NCI-H2227 treated with DMSO at 0.1 percent for 48 hours (cell line): ENCODE data around the gene ZFP1.
"Not testable (repeated sequence)": the region's sequence is repeated elsewhere in the genome, so short reads cannot be mapped to it uniquely, and the experiment has no call there.

Source experiments
- DNase-seq: peaks from one replicate; lab custom pipeline; 2025; lab: John Stamatoyannopoulos, UW

The ZFP1 gene

DNA sequence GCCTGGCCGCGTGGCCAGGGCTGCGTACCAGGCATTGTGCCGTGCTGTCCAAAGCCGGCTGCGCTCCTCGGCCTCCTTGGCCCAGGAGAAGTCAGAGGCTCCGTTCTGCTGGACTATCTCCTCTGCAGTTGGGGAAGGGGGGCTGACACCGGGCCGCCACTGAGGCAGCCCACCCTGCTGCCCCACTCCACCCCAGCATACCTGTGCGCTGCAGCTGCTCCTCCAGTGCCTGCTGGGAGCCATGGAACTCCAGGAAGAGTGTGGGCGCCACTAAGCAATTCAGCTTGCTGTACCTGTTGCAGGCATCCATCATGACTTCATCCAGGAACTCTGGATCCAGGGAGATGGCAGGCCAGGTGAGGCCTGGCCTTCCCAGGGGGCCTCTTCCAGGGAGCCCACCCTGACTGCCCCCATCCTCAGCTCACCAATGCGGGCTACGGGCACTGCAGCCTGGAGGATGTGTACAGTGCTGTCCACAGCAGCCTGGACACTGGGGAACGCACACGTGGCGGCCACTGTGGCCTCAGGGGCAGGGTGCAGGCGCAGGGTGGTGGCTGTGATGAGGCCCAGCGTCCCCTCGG lies 34.7 kb upstream of the ZFP1 start:
- no peak for DNase-seq

GRCh38 chr16:75114179-75114945 lies 34.0 kb upstream of the ZFP1 start:
- DNase-seq: no peak

DNA sequence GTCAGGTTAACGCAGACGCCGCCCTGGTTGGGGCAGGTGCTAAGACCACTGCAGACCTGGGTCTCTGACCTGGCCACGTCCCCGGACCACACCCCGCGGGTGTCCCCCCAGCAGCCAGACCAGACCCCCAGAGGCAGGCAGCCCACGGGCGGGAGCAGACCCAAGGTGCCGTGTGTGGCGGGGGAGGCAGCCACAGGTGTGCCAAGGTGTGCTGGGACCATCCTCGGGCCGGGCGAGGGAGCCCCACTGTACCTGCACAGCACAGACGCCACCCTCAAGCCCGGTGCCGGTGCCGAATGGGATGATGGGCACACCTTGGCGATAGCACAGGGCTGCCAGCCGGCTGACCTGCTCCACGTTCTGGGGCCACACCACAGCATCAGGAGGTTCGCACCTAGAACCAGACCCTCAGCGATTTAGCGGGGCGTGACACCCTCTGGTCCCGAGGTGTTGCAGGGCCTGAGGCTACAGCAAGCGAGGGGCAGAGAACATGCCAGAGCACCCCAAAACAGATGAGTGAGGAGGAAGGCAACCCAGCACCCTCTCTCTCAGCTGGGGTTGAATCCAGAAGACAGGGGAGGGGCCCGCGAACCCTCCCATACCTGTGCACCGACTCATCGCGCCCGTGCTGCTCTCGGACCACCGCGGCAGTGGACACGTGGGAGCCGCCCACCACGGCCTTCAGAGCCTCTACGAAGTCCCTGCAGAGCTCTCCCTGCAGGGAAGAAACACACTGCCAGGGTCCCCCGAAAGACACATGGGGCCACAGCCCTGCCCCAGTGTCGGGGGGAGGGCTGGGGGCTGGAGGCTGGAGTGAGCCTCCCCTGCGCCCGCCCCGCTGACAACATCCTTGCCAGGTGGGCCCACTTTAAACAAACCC lies 33.1 kb upstream of the ZFP1 start:
- no peak for DNase-seq

DNA sequence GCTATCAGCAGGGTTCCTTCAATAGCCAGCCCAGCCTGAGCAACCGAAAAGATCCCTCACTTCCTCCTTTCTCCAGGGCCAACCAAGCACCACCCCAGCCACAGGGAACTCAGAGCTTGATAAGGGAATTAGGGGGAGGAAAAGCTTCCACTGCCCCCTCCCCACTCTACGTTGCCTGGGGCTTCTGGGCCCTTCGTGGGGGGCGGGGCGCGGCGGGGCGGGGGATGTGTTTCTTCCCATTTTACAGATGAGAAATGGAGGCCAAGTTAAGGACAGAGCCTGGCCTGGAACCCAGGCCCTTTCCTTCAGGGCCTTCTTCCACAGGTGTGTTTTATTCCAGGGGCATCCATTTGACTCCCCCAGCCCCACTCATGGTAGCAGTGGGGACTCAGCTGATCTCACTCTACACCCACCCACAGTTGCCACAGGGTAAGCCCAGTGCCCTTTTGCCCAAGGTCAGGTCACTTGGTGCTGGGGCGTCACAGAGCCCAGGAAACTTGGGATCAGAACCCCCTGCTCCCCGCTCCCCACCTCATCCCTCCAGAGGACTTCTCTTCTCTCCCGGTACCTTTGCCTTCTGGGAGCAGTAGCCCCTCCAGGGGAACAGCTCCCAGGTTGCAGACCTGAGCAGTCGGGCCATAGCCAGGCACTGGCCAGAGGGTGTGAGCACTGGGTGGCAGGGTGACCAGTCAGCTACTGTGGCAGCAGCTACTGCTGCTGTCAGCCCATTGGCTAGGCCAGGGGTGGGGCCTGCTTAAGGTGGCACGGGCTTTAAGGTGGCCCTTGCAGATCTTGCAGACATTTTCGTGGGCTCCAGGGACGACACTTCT lies 32.0 kb upstream of the ZFP1 start, which contains the start of gene LDHD:
TSS of gene LDHD (minus strand) at position 700 of the 830 bp plus-strand sequence. CDS start at position 640, 60 bp downstream.
- DNase-seq: no peak

GRCh38 chr16:75116911-75117245 lies 31.4 kb upstream of the ZFP1 start:
- no peak for DNase-seq

DNA sequence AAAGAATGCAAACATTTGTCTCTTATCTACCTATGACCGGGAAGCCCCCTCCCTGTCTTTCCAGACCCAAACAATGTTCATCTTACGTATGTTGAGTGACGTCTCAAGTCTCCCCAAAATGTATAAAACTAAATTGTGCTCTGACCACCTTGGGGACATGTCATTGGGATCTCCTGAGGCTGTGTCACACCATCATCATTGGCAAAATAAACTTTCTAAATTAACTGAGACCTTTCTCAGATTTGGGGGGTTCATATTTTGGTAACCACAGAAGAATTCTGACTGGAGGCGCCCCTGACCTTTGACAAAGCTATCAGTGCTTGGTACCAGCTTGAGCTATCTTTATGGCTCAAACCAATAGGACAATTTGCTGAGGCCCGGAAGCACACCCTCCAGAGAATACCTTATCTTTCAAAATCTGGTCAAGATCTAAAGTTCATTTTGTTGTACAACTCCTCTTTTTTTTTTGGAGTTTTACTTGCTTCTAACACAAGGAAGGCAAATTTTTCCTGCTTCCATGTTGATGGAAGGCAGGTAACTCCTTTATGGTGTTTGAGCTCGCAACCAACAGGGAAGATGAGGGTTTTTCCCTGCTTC lies 29.3 kb upstream of the ZFP1 start:
- no peak for DNase-seq

DNA sequence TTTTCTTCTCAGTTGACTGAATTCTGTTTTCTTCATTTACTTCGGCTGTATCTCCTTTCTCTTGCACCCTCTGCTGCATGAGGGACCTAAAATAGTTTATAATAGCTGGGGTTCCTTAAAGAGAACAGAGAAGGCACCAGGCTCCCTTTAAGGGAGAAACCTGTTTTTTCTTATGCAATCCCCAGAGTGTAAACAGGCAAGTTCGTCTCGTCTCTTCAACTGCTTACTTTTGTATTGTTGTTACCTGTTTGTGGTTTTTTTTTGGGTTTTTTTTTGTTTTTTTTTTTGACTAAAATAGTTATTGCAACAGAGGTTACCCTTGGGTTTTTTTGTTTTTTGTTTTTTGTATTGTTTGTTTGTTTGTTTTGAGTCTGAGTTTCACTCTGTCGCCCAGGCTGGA lies 28.1 kb upstream of the ZFP1 start:
- DNase-seq: no peak

GRCh38 chr16:75121949-75122568 lies 26.3 kb upstream of the ZFP1 start:
- no peak for DNase-seq

GRCh38 chr16:75122609-75123008 lies 25.7 kb upstream of the ZFP1 start:
- no peak for DNase-seq

GRCh38 chr16:75127713-75128415 lies 20.5 kb upstream of the ZFP1 start:
- no peak for DNase-seq

GRCh38 chr16:75129421-75130149 lies 18.7 kb upstream of the ZFP1 start:
- not testable (repeated sequence) for DNase-seq

GRCh38 chr16:75130150-75130771 lies 18.1 kb upstream of the ZFP1 start:
- DNase-seq: no peak

- DNase-seq: no peak
Observed at GRCh38 chr16:75131081-75131480, 17.2 kb upstream of the ZFP1 start.

GRCh38 chr16:75138233-75138632 lies 10.1 kb upstream of the ZFP1 start:
- no peak for DNase-seq

GRCh38 chr16:75138636-75139035 lies 9.7 kb upstream of the ZFP1 start:
- peak; percentile 44 for DNase-seq

DNA sequence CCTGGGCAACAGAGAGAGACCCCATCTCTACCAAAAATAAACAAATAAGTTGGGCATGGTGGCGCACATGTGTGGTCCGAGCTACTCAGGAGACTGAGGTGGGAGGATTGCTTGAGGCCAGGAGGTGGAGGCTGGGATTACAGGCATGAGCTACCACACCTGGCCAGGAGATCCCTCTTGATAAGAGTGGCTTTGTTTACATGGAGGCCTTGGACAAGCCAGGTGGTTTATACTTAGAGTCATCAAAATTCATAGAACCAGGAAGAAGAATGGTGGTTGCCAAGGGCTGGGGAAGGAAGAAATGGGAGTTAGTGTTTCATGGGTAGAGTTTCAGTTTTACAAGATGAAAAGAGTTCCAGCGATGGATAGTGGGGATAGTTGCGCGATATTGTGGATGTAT lies 8.8 kb upstream of the ZFP1 start:
- no peak for DNase-seq

GRCh38 chr16:75143941-75144340 lies 4.4 kb upstream of the ZFP1 start:
- DNase-seq: no peak

DNA sequence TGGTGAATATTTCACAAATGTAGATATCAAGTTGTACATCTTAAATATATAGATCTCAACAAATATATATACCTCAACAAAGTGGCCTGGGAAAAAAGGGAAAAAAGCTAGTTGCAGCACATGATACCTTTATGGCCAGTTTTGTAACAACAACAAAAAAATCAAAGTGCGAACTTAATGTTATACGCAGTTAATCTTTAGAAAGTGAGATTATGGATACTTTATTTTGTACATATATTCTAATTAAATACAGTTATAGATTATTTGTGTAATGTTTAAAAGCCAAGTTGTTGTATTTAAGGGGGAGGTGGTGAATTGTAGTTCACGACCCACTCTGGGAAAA lies 385 bp upstream of the ZFP1 start:
- no peak for DNase-seq

DNA sequence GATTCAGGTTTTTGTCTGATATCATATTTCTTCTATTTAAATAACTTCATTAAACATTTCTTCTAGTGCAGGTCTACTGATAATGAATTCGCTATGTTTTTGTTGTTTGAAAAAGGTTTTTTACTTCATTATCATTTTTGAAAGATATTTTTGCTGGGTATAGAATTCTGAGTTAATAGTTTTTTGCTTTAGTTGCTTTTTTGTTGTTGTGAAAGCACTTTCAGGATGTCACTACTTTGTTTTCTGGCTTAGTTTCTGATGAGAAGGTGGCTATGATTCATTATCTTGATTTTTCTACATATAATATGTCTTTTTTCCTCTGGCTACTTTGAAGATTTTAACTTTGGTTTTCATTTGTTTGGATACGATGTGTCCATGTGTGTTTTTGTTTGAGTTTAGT lies 3.5 kb downstream of the ZFP1 start:
- no peak for DNase-seq
